NK-92 treated with Interleukin-12 subunit alpha and Interleukin-12 subunit beta, amount 100 ng/mL, for 24 hours (cell line): ENCODE measurements around the gene HOXA7.

Experiments
- DNase-seq: peaks from one replicate; lab custom pipeline; 2025; lab: John Stamatoyannopoulos, UW

HOXA7 gene

GRCh38 chr7:27159266-27160144 is 3.0 kb upstream of the HOXA7 start:
- DNase-seq: no peak

DNA sequence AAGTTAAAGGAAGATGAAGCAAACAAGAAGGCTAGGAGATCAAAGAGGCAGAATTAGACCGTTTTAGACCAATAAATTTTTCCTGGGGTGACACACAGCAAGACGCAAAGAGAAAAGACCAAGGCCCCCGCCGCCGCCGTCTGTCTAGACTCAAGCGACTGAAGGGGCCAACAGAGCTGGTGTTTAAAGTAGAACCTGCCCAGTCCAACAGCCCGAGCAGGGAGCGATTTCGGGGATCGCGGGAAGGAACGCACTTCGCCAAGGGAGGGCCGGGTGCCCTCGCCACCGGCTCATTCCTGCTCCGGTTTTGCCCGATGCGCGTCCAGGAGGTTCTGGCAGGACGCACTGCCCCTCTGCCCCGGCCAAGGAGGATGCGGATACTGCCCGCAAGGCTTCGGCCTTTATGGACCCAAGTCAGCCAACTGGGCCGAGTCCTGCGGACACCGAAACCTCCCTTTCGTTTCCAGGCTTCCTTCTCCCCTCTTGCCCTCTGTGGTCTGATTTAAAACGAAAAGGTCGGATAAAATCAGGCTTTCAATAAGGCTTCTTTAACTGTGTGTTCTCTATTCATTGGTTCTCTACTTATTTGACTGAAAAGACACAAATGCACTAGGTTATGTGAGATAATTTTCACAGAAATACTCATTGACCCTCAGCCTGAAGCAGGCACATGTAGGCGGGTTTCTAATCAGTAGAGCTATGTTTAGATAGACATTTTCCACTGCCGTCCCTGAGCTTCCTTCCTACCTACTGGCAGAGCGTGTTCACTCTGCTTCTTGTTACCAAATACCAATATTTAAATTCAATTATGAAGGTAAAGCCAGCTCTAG is 2.2 kb upstream of the HOXA7 start:
- no peak for DNase-seq

DNA sequence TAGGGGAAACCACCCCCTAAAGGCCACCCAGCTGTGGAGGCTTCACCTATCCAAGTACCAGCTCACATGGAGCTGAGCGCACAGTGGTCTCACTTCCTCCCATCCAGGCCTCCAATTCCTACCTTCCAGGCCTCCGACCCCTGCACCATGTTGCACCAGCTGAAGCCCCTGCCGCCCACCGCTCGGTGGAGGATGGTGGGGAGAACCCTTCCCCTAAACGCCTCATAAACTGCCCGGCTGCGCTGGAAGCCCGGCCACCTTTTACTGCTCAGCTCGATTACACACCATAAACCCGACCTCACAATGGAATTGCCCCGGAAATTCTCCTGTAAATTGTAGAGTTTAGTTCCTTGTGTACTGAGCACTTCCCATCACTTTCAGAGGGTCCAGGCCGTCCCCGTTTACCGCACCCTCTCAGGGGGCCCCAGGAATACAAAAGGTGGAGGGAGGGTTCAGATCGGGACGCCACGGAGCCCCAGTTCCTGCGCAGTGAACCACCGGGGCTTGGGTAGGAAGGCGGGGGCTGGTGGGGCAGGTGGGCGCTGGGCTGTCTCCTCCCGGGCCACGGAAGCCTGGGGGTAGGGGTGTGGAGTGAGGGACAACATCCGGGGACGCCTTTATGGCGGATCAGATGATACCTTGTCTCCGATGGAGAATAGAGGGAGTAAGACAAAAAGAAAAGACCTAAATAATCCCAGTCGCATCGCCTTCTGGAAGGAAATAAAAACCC is 1.4 kb upstream of the HOXA7 start:
- no peak for DNase-seq

- no peak for DNase-seq
Observed at GRCh38 chr7:27156916-27157701, 634 bp upstream of the HOXA7 start.

GRCh38 chr7:27155816-27156507 is 513 bp downstream of the HOXA7 start:
- peak; percentile 47 for DNase-seq

DNA sequence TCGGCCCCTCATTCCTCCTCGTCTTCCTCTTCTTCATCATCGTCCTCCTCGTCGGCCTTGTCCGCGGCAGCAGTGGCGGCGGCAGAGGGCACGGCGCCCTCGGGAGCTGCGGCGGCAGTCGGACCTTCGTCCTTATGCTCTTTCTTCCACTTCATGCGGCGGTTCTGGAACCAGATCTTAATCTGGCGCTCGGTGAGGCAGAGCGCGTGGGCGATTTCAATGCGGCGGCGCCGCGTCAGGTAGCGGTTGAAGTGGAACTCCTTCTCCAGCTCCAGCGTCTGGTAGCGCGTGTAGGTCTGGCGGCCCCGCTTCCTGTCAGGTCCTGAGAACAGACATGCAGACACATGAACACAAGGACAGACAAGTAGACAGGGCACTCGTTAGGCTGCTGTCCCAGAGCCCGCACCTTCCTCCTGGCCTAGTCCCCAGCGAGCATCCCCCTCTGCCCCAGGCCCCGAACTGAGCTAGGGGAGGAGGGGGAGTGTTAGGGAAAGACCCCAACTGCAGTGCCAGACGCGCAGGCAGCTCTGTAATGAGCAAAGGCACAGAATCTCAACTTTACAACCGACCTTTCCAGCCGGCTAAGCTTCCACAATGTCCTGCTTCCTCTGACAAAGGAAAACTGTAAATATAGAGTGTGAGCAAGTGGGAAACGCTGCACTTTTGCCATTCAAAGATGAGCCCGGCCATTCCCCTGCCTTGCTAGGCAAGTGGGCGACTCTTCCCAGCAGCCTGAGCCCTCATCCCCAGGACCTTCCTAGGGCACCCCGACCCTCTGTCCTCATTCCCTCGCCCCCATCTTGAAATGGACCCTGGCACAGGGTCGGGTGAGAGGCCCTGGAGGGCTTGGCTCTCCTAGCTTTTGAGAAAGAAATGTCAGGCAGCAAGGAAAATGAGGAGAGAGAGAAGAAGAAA is 1.3 kb downstream of the HOXA7 start:
- DNase-seq: no peak

DNA sequence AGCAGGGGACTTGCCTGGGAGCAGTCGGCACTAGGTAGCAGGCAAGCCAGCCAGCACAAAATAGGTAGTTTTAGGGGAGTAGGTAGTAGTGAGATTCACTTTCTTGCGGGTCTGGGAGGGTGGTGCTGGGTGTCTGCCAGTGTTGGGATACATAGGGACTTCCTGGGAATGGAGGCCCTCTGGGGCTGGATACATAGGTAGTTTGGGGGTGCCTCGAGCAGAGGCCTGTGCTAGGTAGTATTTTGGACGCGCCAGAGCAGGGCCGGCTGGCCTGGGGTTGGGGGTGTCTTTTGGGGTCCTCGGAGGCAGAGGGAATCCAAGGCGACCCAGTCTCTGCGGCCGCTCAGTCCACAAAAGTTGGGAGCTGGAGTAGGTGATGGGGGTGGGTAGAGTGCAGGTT is 2.1 kb downstream of the HOXA7 start:
- no peak for DNase-seq

DNA sequence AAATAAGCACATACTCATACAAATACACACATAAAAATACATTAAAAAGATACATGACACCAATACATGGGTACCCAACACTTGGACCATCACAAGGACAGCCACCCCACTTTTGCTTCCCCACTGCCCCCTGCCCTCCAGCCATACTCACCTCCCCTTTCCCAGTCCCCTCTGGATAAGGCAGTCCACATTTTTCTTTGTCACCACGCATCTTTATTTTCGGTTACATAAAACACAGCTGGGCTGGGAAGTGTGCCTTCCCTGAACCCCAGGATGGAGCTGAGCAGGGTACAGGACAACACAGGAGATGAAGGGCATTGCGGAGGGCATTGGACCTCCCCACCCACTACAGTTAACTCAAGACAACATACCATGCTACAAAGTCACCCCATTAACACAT is 2.9 kb downstream of the HOXA7 start:
- DNase-seq: no peak

DNA sequence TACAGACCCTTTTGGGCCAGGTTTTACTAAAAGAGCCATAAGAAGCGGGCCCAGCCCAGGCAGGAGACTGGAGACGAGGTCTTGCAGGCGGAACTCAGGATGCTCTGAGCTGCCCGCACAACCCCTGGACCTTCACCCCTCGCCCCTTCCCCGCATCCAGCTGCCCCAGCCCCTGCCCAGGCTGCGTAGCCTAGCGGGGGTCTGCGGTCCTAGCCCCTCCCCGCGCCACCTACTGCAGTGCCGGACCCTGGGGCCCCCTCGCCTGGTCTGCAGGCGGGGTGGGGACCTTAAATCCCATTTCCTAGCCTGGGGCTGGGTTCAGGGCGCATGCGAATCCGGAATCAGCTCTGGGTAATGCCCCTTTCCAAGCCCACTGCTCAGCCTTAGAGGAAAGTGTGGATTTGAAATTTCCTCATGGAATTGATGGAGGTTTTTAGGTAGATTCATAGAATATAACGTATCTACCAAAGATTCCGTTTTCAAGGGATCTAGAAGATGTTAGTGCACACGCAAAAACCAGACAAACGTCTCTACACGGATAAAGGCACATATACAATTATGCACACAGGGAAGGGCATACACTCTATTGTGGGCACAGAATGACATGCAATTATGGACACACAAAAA is 3.5 kb downstream of the HOXA7 start:
- no peak for DNase-seq

DNA sequence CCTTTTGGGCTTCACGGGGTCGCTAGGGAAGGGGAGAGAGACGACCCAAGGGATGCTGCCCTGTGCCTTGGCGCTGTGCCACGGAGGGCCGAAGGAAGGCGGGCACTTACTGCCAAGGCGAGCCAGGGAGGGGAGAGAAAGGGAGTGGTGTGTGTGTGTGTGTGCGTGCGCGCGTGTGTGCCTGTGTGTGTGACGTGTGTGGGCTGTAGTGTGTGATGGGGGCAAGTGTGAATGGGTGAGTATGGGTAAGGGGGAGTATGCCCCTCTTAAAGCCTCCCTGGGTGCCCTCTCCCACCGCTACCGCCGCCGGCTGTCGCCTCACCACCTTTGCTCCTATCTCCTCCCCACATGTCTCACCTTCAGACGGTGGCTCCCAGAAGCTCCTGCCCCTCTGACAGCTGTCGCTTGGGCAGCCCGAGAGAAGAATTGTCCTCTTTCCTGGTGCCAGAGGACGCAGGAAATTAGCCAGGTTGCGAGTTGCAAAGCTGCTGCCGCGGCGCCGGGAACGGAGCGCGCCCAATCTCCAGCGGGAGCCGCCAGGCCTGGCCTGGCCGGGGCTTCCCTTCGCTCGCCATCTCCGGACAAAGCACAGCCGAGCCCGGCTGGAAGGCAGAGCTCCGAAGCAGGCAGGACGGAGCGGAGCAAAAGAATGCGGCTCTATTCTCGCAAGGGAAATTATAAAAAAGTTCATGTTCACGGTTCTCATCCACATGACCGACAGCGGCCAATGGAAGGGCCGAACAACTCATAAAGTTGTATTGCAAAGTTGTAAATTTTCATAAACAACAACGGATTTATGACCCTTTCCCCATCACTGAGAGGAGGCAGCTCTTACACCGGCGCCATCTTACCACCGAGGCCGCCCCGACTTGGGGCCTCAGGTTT is 4.3 kb downstream of the HOXA7 start, which contains the start of gene HOXA3:
Gene HOXA3 (minus strand): TSS at position 653 of the 885 bp plus-strand sequence. CDS start 41,943 bp downstream, outside the sequence.
- DNase-seq: no peak

- peak; percentile 41 for DNase-seq
Observed at GRCh38 chr7:27151341-27151930, 5.0 kb downstream of the HOXA7 start.

- peak; percentile 58 for DNase-seq
Observed at GRCh38 chr7:27150568-27151340, 5.7 kb downstream of the HOXA7 start.

GRCh38 chr7:27149842-27150567 is 6.5 kb downstream of the HOXA7 start:
- peak; percentile 22 for DNase-seq

GRCh38 chr7:27148756-27149641 is 7.5 kb downstream of the HOXA7 start:
- no peak for DNase-seq

GRCh38 chr7:27148031-27148755 is 8.3 kb downstream of the HOXA7 start:
- no peak for DNase-seq
